CD4-positive, alpha-beta T cell treated with Interleukin-1 beta for 1 hour (primary cell): Measurements from ENCODE around the gene PLPP1.
A peak's percentile ranks its signal among the peaks of the same experiment; 100 is the strongest.

Source experiments
- DNase-seq, 2 donors: peaks; one replicate each; pipeline ENCODE4 v3.0.0-alpha.2; 2020 to 2022

PLPP1 gene

DNA sequence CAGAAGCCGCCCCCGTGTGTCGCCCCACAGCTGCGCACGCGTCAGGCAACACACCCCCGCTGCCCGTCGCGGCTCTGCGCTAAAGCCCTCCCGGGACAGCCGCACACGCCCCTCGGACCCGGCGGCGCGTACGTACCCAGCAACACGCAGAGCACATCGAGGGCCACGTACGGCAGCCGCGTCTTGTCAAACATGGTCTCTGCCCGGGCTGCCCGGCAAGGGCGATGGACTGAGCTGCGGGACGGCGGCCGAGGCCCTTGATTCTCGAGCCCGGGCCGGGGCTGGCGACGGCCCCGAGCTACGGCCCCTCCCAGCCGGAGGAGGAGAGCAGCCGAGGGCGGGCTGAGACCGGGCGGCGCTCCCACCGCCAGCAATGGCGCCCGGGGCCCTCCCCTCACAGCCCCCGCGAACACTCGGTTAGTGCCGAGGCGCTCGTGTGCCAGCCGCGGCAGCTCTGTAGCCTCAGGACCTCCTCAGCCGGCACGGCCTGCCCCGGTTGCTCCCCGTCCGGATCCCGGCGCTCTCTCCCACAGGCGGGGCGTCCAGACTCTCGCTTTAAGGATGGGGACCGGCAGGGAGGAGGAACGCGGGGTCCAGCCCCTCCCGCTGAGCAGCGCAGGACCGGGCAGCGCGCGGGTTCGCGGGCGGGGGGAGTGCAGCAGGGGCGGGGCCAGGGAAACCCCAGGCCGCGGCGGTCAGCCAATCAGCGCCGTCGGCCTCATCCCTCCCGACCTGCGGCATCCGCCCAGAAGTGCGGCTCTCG lies at the start of gene PLPP1:
Gene PLPP1 (minus strand): TSS at position 529 of the 763 bp plus-strand sequence. CDS start 335 bp downstream, at position 194.
- DNase-seq: peak; percentile 83 to 84

DNA sequence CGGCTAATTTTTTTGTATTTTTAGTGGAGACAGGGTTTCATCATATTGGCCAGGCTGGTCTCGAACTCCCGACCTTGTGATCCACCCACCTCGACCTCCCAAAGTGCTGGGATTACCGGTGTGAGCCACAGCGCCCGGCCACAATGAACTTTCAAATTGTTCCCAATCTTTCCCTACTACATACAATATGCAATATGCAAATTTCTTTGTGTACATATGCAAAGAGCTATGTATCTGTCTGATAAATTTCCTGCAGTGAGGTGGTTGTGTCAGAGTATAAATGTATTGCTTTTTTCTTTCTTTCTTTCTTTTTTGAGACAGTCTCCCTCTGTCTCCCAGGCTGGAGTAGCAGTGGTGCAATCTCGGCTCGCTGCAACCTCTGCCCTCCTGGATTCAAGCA lies 48.8 kb upstream of the PLPP1 start:
- DNase-seq: no peak

DNA sequence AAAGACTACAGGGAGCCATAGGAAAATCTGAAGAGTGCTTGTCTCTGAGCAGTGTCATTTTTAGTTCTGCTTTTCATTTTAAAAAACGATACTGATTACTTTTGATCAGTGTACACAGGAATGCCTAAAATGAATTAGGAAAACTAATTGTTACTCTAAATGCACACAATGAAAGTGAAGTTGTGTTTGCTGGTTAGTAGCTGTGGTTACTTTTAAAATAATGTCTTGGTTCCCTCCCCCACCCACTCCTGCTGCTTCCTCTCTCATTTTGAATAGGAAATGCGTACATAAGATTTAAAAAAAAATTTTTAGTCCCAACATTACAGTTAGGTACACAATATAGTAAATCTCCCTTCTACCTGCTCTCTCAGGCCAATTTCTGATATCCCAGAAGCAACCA lies 47.5 kb upstream of the PLPP1 start:
- peak in 1 of 2 donors; percentile 7 for DNase-seq

DNA sequence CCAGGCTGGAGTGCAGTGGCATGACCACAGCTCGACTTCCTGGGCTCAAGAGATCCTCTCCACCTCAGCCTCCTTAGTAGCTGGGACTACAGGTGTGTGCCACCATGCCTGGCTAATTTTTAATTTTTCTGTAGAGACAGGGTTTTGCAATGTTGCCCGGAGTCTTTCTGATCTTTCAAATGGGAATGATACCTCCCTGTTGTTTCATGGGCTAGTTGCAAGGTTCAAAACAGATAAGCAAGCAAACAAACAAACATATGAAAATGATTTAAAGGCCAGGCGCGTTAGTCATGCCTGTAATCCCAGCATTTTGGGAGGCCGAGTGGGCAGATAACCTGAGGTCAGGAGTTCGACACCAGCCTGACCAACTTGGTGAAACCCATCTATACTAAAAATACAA lies 45.3 kb upstream of the PLPP1 start:
- DNase-seq: no peak

DNA sequence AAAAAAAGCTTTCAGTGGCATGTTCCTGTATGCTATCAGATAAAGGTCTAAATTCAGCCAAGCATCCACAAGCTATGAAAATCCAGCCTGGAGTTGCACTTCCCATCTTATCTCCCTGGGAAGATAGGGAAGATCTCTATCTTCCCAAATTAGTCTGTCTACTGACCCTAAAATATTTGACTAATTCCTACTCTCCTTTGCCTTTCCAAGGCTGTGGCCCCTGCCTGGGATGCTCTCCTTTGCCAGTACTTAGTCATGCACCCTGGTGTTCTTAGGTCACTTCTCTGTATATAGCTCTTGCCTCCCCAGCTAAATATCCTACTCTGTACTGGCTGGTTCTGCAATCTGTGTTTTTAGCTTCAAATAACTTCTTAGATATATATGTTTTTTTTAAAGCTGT lies 44.0 kb upstream of the PLPP1 start:
- DNase-seq: no peak

DNA sequence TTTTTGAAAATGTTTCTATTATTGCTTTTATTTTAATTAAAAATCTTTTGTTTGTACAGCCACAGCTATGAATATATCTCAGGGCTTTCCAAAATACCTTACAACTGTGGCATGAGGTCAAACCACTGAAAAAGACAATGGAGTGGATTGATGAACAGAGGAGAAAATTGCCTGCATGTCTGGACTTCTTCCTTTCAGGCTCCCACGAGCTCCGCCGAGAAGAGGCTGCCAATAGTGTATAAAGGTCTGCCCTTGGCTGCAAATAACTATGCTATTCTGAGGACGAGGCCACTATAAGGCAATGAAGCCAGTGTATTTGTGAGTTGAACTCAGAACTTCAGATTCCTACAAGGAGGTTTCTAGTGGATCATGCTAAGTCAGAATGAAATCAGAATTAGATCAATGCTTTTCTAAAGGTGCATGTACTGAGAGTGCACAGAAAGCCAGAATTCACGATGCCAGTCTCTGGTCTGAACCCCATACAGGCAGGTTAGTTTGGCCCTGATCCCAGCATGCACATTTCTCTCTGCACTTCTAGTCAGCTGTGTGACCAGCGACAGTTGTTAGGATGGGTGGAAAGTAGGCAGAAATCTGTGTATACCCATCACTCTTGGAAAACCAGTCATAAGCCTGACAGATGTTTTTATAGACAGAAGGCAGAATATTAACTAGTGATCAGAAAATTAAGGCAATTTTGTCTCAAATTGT lies 42.7 kb upstream of the PLPP1 start:
- DNase-seq: no peak

DNA sequence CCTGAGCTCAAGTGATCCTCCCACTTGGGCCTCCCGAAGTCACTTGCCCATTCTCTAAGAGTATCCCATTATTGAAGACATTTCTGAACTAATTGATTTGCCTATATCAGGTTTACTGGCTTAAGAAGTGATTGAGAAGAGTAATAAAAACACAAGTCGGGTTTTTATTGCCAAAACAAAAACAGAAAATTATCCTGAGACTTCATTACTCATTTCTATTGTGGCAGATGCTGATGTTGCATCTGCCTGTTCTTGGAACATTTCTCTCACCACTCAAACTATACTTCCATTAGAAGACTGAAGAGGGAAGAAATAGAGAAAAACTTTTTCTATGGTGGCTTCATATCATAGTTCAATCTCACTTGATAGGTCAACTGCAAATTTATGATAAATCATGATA lies 41.9 kb upstream of the PLPP1 start:
- DNase-seq: no peak

DNA sequence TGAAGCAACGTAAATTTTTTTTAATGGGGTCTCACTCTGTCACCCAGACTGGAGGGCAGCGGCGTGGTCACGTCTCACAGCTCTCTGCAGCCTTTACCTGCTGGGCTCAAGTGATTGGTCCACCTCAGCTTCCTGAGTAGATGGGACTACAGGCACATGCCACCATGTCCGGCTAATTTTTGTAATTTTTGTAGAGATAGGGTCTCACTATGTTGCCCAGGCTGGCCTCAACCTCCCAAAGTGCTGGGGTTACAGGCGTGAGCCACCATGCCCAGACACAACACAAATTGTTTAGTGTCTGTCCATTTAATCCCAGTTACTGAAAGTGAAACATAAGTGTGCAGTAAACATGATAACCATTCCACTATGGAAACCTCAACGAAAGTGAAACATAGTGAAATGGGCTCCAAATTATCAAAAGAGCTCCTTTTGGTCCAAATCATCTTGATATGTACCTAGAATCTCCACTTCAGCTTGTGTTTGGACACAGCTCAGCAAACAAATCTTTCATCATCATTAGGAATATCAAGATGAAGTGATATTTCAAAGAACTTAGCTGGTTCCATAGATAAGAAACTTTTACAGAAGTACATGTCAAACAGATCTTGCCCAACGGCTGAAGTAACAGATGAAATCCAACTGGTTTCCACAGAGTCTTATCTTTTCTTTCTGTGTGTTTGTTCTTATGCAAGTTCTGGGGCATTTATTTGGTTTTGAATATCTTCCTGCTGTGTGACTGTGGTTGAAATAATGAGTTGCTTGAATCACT lies 41.2 kb upstream of the PLPP1 start:
- DNase-seq: no peak

DNA sequence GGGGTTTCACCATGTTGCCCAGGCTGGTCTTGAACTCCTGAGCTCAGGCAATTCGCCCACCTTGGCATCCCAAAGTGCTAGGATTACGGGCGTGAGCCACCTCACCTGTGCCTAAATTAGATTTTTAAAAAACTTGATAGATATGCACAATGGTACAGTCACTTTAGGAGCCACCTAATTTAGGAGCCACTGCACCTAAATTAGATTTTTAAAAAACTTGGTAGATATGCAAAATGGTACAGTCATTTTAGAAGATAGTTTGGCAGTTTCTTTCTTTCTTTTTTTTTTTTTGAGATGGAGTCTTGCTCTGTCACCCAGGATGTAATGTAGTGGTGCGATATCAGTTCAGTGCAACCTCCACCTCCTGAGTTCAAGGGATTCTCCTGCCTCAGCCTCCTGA lies 37.8 kb upstream of the PLPP1 start:
- no peak for DNase-seq

DNA sequence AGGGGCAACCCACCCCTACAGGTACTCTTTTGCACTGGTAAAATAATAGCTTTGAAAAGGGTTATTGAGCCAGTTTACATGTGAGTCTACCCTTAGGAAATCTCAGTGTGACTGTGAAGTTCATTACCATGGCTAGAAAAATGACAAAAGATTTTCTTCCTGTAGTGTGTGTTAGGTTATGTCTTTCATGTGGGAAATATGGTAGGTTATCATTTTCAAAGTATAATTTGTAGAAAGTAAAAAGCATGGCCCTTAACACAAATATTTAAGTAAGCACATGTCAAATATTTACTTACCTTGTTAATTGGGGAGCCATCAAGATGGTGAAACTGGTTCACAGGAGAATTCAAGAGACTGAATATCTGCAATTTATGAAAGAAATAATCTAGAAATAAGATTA lies 37.3 kb upstream of the PLPP1 start:
- no peak for DNase-seq

DNA sequence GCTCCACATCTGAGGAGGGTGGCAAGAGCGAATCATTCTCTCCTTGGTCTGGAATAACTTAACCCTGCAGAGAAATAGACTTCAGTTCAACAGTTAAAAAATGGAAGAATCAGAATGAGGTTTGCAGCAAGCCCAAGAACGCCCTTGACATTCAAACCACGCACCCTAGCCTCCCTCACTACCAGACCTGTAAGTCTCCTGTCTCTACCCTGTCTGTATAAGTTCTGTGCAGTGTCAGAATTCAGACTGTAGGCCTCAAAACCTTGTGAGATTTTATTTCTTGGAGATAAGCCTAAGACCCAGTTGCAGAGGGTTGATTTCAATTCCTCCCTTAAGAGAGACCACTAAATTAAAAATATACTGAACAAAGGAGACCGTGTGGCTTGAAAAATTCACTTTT lies 35.8 kb upstream of the PLPP1 start:
- DNase-seq: no peak

DNA sequence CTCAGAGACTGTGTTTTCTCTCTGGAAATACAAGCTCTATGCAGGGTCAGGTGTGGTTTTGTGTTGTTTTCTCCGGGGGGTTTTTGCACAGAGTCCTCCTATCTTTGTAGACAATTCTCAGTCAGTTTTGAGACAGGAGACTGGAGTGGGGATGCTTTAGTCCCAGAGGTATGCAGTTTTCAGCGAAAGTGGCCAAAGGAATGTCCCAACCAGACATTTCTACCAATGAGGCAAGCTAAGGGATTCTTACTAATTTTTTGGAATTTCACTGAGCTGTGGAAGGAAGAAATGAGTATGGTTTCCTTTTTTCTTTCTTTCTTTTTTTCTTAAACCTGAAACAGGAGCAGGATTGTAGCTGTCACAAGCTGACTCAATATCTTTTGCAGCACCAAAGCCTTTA lies 35.3 kb upstream of the PLPP1 start:
- no peak for DNase-seq

DNA sequence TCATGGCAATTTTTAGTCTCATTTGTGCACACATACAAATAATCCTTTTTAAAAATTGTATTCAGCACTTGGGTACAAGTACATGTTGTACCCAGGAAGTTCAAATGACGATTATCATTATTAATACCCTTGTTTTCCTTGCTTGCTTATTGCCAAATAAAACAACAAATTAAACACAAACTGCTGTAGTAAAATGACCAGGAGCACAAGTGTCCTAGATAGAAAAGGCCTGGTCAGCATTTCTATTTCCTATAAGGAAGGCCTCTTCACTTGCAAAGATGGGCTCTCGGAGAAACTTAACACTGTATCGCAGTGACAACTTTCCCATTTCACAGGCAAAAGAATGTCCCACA lies 34.7 kb upstream of the PLPP1 start:
- no peak for DNase-seq

DNA sequence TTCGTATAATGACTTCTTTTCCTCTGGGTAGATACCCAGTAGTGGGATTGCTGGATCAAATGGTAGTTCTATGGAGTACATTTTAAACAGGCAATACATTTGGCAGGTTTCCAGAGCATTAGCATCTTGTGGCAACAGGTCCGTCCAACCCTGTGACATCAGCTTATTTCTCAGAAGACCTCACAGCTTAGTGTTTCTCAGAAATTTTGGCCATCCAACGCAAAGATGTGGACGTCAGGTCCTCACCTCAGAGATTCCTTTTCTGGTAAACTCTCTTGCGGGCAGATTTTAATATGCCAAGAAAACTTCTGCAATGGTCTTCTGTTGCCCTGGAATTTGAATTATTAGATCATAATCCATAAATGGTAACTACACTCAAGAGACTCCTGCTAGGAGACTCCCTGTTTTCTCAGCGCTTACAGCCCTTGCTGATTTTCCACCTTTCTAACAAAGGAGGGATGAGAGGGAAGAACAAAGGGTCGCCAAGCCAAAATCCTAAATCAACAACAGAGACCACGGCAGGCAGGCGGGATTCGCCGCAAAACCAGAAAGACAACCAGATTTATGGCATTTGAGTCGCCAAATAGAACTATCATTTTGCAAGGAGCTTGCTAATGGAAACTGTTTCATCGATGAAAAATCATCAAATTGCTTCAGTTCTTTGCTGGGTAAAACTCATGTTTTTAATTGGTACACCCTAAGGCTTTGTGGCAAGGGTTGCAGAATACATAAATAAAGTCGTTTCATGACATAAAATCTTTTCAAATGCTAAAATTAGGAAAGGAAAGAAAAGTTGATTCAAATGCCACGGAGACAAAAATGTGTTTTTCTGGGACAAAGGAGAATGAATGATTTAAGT lies 34.1 kb upstream of the PLPP1 start:
- no peak for DNase-seq

DNA sequence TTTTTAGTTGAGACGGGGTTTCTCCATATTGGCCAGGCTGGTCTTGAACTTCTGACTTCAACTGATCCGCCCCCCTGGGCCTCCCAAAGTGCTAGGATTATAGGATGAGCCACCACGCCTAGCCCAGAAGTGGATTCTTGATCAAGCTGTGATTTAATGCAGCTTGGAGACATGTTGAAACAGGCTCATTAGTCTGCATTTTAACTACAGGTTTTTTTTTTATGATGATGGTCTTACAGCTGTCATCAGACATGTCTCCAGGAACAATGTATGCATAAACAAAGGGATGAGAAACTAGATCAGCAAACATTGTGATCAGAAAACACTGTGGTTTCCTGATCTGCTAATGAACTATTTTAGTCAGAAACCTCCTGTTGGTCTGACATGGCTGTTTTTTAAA lies 30.0 kb upstream of the PLPP1 start:
- no peak for DNase-seq

DNA sequence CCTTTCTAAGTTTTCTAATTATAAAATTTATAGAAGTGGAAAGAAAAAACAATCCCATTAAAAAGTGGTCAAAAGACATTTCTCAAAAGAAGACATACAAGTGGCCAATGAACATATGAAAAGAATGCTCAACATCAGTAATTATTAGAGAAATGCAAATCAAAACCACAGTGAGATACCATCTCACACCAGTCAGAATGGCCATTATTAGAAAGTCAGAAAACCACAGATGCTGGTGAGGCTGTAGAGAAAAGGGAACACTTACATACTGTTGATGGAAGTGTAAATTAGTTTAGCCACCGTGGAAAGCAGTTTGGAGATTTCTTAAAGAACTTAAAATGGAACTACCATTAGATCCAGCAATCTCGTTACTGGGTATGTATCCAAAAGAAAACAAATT lies 23.7 kb upstream of the PLPP1 start:
- no peak for DNase-seq

DNA sequence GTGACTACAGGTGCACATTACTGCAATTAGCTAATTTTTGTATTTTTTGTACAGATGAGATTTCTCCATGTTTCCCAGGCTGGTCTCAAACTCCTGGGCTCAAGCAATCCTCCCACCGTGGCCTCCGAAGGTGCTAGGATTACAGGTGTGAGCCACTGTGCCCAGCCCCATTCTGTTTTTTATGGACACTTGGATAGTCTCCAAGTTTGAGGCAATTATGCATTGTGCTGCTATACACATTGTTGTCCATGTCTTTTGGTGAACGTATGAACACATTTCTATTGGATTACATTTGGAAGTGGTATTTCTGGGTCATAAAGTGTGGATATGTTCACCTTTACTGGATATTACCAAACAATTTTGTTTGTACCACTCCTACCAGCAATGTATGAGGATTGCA lies 22.4 kb upstream of the PLPP1 start:
- DNase-seq: no peak

DNA sequence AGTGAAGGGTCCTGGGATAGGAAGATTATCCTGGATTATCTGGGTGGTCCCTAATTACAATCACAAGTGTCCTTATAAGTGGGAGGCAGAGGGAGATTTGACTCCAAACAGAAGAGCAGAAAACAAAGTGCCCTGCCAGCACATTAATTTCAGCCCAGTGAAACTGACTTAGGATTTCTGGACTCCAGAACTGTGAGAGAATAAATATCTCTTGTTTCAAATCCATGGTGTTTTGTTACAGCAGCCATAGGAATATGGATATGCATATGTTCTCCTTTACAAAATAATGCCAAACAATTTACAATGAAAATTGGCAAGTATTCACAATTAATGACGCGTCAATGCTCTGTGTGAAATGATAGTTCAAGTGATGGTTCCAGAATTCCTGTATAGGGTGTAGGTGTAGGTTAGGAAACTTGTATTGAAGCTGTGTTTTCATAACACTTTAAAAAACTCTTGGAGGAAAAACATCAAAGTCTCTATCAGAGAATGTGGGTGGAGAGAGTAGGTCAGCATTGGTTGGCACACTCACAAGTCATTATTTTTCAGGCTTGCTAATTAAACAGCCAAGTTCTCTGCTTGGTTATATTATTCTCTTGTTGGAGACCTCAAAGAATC lies 19.9 kb upstream of the PLPP1 start:
- no peak for DNase-seq

DNA sequence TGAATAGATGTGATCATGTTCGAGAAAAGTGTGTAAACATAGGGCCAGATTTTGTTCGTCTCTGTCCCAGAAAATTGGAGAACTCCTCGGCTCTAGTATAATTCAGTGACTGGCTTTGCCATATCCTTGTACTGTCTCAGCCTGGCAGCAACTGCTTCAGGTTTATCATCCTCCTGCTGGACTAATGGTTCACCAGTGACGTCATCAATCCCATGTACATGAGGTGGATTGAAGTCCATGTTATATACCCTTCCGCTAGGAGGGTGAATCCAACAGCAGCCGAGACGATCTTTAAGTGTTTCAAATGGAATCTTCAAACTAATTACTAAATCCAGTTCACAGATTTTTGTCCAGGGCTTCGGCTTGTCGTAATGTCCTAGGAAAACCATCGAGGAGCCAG lies 17.1 kb upstream of the PLPP1 start:
- no peak for DNase-seq

DNA sequence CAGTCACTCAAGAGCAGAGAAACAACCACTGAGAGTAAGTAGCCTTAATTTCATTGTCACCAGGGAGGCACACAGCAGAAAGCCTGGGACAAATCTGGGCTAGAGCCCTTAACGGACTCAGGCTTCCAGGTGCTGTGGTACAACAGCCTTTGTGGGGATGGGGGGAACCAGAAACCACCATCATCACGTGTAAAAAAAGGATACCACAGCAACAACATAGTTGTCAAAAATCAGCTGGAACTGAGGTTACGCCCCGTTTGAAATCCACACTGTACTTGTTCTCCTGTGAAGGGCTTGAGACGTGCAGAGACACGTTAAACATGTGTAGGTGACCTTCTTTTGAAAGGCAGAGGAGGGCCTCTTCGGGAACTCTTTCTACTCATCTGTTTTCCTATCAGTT lies 16.6 kb upstream of the PLPP1 start:
- no peak for DNase-seq

DNA sequence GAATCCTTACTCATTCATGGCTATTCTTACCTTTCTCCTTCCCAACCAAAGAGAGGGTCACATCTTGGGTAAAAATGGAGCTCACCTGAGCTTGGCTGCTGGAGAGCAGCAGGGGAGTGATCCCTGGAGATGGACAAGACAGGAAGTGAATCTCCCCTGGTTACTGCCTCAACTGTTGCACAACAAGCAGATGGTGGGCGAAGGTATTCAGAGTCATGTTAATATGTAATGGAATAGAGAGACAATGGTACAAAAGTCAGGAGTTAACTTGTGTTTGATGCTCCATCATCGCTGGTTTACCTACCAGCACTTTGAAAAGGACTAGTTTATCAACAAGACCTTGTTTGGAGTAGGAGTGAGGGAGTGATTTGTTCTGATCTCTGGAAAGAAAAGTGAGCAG lies 13.0 kb upstream of the PLPP1 start:
- no peak for DNase-seq

DNA sequence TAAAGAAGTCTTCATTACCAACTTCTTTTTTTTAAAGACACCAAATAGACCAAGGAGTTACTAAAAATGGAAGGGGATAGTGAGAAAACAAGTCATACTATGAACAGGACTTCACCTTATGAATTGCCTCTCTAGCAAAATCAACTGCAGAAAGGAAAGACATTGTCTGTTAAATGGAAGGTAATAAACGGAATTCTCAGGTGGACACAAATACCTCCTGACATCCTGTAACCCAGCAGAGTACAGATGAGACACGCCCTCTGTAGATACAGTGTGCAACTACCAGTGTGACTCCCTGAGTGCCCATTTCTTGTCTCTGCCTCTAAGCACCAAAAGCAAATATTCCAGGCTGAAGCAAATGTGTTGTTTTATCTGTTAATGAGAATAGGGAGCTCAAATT lies 12.2 kb upstream of the PLPP1 start:
- DNase-seq: no peak

DNA sequence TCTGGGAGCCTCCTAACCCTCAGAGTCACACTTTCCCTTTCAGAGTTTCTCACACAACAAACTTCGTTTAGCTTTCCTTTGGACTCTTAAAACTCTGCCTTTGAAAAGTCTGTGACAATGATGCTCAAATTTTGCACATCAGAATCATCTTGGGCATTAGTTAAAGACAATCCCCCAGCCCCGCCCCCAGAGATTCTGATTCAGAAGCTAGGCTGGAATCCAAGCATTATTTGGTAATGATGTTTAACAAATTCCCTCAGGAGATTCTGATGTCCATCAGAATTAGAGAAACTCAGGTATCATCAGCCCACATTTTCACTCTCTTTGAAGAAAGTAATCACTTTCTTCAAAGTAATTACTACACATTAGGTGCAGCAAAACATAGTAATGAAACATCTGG lies 9.6 kb upstream of the PLPP1 start:
- no peak for DNase-seq
